OCI-LY7 (cell line): ENCODE data around the gene CDK17.

Experiments used
- CTCF ChIP-seq: fragments of 200-600 bp; sonication (generic); conservative IDR thresholded peaks from 2 replicates; pipeline ENCODE4 v1.5.1; 2014; ENCODE audit warnings: mild to moderate bottlenecking, antibody characterized with exemption, low read length, moderate library complexity, mixed read lengths
- EZH2phosphoT487 ChIP-seq: fragments of 200-600 bp; sonication (generic); IDR thresholded peaks from 2 replicates; pipeline ENCODE4 v1.6.1; 2018; ENCODE audit warnings: low read depth, borderline replicate concordance, mild to moderate bottlenecking, mixed run types, antibody characterized with exemption, low read length, moderate library complexity, mixed read lengths

GRCh38 chr12:96396914-96397313, 3.3 kb downstream of the CDK17 start:
- TF ChIP-seq CTCF, result no peak
- TF ChIP-seq EZH2phosphoT487, result no peak
